ENCODE results near the gene NCOA3. TPM values are rescaled to one million over a fixed set of nuclear protein-coding genes. Genes with fewer than 3 reads are reported as not detected.

Gene NCOA3
- total RNA-seq, 1 experiment from 2014 or later, result 28.1 TPM

Other genes with a start within 250 kb of the NCOA3 start
- 45.4 and 45.8 TPM in 2 replicates for gene ZMYND8, start 145.2 kb upstream of the NCOA3 start, total RNA-seq (2014; rRNA removed; shearing (Covaris generic))

Measured in SJCRH30 (cell line).